SJSA1 (cell line): ENCODE results near the gene PDZD2. TPM values are rescaled to one million over a fixed set of nuclear protein-coding genes. Genes with fewer than 3 reads are reported as not detected.
A peak's percentile ranks its signal among the peaks of the same experiment; 100 is the strongest.
"Not testable (repeated sequence)": the region's sequence is repeated elsewhere in the genome, so short reads cannot be mapped to it uniquely, and the experiment has no call there.

Experiments used
- DNase-seq, 2 experiments: peaks; one replicate each; pipeline ENCODE4 v3.0.0-alpha.2; 2015 to 2020; ENCODE audit warnings: low spot score in 2 of 2, low read depth in 1 of 2
- H3K27ac ChIP-seq: fragments of 250-450 bp; sonication (Bioruptor Pico); 2 replicates; pipeline ENCODE4 v1.5.1; 2020; ENCODE audit warnings: mild to moderate bottlenecking, moderate library complexity
- H3K27me3 ChIP-seq: fragments of 250-450 bp; sonication (Bioruptor Pico); replicated peaks from 2 replicates; pipeline ENCODE4 v1.5.1; 2020; ENCODE audit warnings: mild to moderate bottlenecking, moderate library complexity
- H3K36me3 ChIP-seq: fragments of 250-450 bp; sonication (Bioruptor Pico); 2 replicates; pipeline ENCODE4 v1.5.1; 2020; ENCODE audit warnings: mild to moderate bottlenecking
- H3K4me1 ChIP-seq: fragments of 250-450 bp; sonication (Bioruptor Pico); replicated peaks from 2 replicates; pipeline ENCODE4 v1.6.1; 2021; ENCODE audit warnings: mild to moderate bottlenecking
- H3K4me3 ChIP-seq: fragments of 250-450 bp; sonication (Bioruptor Pico); 2 replicates; pipeline ENCODE4 v1.5.1; 2020; ENCODE audit warnings: mild to moderate bottlenecking
- H3K9me3 ChIP-seq: fragments of 250-450 bp; sonication (Bioruptor Pico); replicated peaks from 2 replicates; pipeline ENCODE4 v1.5.1; 2020; ENCODE audit warnings: mild to moderate bottlenecking
- total RNA-seq: library from RNA; depleted of rRNA; stranded (reverse); fragments of >200 nt; shearing (Covaris generic); gene quantifications from 2 replicates; pipeline ENCODE4 v1.2.3, GENCODE V29; 2014

PDZD2 gene
- total RNA-seq, 1 experiment from 2014 or later, result 0.16 TPM

DNA sequence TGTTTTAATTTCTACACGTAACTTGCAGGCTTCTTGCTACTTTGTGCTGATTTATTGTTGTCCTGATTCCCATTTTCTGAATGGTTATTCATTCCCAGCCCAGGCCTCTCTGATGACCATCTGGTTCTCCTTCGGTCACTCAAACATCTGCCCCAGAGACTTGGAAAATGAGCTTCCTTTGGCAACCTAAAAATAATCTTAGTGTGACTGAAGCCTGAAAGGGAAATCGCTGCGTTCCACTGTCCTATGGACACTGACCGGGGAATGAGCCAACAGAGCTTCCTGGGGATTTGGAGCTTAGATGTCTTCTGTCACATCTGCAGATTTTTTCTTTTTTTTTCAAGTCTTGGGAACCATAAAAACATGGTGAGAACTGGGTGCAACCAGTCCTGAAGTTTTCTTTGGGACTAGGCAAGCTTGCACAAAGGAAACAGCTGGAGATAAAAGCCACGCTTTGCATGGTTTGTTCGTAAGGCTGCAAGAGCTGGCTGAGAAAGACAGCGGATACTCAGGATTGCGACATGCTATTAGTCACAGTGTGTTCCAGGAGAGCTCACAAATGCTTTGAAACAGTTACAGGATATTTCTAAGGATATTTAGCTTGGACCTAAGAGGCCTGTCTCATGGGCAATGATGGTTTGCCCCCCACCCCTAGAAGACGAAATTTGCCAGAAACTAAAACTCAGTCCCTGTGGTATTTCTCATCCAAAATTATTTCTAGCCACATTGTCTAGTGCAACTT, 389.0 kb downstream of the PDZD2 start:
- H3K27me3 ChIP-seq, result no peaks in the 10 kb centered on the region
- no peaks in the 10 kb centered on the region for H3K9me3 ChIP-seq
- peak; percentile 9 to 48 for DNase-seq
- peaks cover 3% of the 10 kb centered on the region for H3K4me1 ChIP-seq
- no peaks in the 10 kb centered on the region for H3K36me3 ChIP-seq
- no peak overlapping the region for H3K27ac ChIP-seq
- no peak overlapping the region for H3K4me3 ChIP-seq

DNA sequence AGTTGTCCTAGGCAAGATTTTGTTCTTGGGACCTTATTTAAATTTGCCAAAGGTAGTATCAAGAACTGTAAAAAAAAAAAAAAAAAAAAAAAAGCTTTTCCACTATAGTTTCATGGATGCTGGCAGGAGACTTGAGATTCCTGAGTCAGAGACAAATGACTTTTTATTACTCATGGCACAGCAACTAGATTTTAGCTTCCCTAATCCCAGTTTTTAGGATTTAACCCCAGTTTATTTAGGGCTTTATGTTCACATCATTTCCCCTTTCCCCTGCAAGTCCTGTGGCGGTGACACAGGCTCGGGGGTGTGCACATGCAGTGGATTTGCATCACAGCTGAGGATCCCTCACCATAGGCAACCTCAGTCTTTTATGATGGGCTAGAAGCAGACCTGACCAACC, 390.3 kb downstream of the PDZD2 start:
- H3K27me3 ChIP-seq, result no peaks in the 10 kb centered on the region
- DNase-seq, result no peak
- no peak overlapping the region for H3K4me3 ChIP-seq
- no peak overlapping the region for H3K27ac ChIP-seq
- H3K9me3 ChIP-seq, result no peaks in the 10 kb centered on the region
- H3K4me1 ChIP-seq, result peaks cover 10% of the 10 kb centered on the region
- no peaks in the 10 kb centered on the region for H3K36me3 ChIP-seq

DNA sequence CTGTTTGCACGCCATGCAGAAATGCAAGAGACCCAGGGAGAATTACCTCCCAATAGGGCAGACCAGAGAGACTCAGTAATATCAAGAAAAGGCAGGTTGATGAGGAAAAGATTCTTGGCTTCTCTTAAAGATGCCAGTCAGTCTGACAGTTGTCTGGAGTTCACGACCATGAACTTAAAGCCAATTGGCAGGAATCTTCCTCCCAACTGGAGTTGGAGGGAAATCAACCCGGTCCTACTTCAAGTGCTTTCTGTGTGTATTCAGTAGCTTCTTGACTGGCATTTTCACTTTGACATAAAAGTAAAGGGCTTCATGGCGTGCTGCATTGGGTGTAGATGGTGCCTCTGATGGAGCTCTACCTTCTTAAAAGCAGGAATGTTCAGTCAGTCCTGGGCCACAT, 390.9 kb downstream of the PDZD2 start:
- Histone ChIP-seq H3K9me3 (no peaks in the 10 kb centered on the region), H3K4me1 (peaks cover 10% of the 10 kb centered on the region), H3K36me3 (no peaks in the 10 kb centered on the region), H3K4me3 (no peak overlapping the region), H3K27me3 (no peaks in the 10 kb centered on the region), H3K27ac (no peak overlapping the region)
- DNase-seq, result no peak

DNA sequence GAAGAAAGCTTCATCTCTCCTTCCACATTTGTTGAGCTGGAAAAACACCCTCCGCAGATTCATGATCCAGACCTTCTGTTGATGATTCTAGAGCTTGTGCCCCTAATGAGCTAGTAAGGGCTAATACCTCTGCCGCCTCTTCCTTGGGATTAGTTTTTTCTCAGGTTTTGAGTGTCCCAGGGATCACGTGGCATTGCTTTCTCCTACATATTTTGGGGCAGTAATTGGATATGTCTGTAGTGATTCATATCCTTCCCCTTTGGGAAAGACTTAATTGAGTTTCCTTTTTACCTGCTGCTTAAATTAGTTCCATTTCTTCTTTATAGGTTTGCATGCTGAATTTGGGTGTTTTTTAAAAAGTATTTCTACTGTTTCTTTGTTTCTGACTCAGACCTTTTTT, 391.3 kb downstream of the PDZD2 start:
- Histone ChIP-seq H3K9me3 (no peaks in the 10 kb centered on the region), H3K4me3 (no peak overlapping the region), H3K27ac (no peak overlapping the region), H3K36me3 (no peaks in the 10 kb centered on the region), H3K27me3 (no peaks in the 10 kb centered on the region), H3K4me1 (peaks cover 10% of the 10 kb centered on the region)
- DNase-seq, result no peak

DNA sequence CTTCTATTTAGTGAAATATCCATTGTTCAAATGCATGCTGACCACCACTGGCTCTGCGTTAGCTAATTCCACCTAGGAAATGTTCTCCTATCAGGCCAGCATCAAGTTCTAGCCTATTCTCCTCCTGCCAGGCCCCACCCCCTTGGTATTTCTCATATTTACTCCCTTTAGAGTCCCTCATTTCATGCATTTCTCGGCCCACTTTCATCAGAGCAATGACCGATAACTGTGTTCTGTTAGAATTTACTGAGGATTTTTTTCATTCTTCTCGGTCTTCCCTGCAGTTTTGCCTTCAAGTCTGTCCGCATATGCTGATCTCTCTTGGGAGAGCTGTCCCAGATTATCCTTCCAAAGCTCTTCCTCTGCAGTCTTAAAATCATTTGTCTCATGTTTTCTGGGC, 391.8 kb downstream of the PDZD2 start:
- no peak overlapping the region for H3K27ac ChIP-seq
- DNase-seq, result no peak
- H3K36me3 ChIP-seq, result no peaks in the 10 kb centered on the region
- no peaks in the 10 kb centered on the region for H3K27me3 ChIP-seq
- peaks cover 10% of the 10 kb centered on the region for H3K4me1 ChIP-seq
- H3K9me3 ChIP-seq, result no peaks in the 10 kb centered on the region
- no peak overlapping the region for H3K4me3 ChIP-seq

DNA sequence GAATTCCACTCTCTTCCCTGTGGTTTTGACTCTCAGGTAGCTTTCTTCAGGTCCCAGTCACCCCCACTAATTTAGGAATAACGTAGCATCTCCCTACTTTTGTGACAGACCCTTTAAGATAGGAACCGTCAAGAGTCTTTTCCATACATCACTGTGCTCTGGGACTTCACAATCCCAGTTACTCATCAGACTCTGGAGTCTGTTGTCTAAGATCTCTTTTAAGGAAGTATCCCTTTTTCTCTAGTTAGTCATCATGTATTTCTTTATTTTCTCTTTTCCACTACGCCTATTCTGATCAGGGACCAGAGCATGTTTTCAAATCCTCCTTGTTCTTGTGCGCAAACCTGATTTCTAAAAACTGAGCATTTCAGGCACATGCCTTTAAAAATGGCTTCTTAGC, 392.2 kb downstream of the PDZD2 start:
- peaks cover 10% of the 10 kb centered on the region for H3K4me1 ChIP-seq
- H3K27me3 ChIP-seq, result no peaks in the 10 kb centered on the region
- H3K4me3 ChIP-seq, result no peak overlapping the region
- H3K9me3 ChIP-seq, result no peaks in the 10 kb centered on the region
- no peak overlapping the region for H3K27ac ChIP-seq
- no peak for DNase-seq
- no peaks in the 10 kb centered on the region for H3K36me3 ChIP-seq

DNA sequence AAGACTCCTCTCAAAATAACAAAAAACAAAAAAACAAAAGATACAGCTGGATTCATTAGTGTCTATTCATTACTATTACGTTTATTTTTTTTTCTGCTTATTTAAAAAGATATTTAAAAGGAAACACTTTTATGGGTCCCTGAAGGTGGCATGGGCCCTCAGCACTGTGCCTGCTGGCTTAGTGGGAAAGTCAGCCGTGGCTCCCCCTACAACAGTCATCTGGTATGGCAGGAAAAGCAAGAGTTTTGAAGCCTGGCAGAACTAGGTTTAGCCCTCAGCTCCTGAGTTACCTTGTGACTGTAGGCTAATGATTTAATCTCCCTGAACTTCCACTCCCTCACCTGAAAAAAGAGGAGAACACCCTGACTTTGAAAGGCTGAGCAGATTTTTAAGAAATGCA, 399.6 kb downstream of the PDZD2 start:
- Histone ChIP-seq H3K27ac (no peak overlapping the region), H3K4me1 (peaks cover under 1% of the 10 kb centered on the region; the same call in 1 of the 2 replicates), H3K27me3 (no peaks in the 10 kb centered on the region), H3K4me3 (no peak overlapping the region), H3K9me3 (no peaks in the 10 kb centered on the region), H3K36me3 (no peaks in the 10 kb centered on the region)
- no peak for DNase-seq

DNA sequence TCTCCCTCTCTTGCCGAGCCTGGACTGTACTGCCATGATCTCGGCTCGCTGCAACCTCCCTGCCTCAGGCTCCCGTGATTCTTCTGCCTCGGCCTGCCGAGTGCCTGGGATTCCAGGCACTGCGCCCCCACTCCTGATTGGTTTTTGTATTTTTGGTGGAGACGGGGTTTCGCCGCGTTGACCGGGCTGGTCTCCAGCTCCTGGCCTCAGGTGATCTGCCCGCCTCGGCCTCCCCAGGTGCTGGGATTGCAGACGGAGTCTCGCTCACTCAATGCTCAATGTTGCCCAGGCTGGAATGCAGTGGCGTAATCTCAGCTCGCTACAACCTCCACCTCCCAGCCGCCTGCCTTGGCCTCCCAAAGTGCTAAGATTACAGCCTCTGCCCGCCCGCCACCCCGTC, 400.2 kb downstream of the PDZD2 start:
- not testable (repeated sequence) for DNase-seq, H3K4me3 ChIP-seq, H3K27me3 ChIP-seq, H3K9me3 ChIP-seq, H3K27ac ChIP-seq, H3K36me3 ChIP-seq, H3K4me1 ChIP-seq

DNA sequence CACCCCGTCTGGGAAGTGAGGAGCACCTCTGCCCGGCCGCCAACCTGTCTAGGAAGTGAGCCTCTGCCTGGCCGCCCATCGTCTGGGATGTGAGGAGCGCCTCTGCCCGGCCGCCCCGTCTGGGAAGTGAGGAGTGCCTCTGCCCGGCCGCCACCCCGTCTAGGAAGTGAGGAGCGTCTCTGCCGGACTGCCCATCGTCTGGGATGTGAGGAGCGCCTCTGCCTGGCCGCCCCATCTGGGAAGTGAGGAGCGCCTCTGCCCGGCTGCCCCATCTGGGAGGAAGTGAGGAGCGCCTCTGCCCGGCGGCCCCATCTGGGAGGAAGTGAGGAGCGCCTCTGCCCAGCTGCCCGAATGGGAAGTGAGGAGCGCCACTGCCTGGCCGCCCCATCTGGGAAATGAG, 400.7 kb downstream of the PDZD2 start:
- H3K4me3 ChIP-seq, H3K36me3 ChIP-seq, H3K27ac ChIP-seq, DNase-seq, H3K4me1 ChIP-seq, H3K27me3 ChIP-seq, H3K9me3 ChIP-seq: not testable (repeated sequence)

DNA sequence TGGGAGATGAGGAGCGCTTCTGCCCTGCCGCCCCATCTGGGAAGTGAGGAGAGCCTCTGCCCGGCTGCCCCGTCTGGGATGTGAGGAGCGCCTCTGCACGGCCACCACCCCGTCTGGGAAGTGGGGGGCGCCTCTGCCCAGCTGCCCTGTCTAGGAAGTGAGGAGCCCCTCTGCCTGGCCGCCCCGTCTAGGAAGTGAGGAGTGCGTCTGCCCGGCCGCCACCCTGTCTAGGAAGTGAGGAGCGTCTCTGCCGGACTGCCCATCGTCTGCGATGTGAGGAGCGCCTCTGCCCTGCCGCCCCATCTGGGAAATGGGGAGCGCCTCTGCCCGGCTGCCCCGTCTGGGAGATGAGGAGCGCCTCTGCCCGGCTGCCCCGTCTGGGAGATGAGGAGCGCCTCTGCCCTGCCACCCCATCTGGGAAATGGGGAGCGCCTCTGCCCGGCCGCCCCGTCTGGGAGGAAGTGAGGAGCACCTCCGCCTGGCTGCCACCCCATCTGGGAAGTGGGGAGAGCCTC, 401.3 kb downstream of the PDZD2 start:
- not testable (repeated sequence) for H3K9me3 ChIP-seq, H3K4me1 ChIP-seq, H3K27me3 ChIP-seq, H3K27ac ChIP-seq, H3K4me3 ChIP-seq, H3K36me3 ChIP-seq, DNase-seq

DNA sequence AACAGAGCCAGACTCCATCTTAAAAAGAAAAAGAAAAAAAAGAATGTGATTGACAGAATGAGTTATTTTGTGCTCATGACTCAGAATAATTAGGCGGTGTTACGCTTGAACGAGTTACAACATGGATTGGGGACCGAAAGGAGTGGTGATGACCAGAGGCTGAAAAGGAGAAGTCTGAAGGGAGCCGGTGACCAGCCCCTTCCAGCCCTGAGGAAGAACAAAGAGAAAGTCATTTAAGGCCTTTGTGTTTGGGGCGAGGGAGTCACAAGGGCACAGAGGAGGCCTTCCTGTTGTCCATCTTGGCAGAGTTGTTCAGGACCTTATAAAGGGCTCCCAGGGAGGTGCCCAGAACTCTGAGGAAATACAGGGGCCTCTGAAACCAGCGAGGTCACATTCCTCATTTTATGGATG, 403.6 kb downstream of the PDZD2 start:
- no peak overlapping the region for H3K4me3 ChIP-seq
- DNase-seq, result no peak
- no peak overlapping the region for H3K27ac ChIP-seq
- H3K36me3 ChIP-seq, result no peaks in the 10 kb centered on the region
- H3K27me3 ChIP-seq, result no peaks in the 10 kb centered on the region
- no peaks in the 10 kb centered on the region for H3K9me3 ChIP-seq
- peaks cover 10% of the 10 kb centered on the region; the same call in 1 of the 2 replicates for H3K4me1 ChIP-seq

DNA sequence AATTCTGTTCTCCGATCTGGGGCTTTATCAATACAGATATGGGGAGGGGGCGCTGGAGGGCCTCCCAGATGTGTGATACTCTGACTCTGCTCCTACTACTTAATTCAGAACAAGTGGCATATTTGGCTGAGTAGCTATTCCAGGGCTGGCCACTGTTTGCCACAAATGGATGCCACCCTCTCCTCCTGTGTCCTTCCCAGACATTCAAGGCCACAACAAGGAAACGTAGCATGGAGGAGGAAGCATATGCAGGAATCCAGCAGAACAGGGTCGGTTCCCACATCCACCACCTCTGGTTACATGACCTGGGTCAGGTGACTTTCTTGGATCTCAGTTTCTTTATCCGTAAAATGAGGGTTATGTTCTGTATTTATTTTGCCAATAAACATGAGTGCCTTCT, 404.2 kb downstream of the PDZD2 start:
- Histone ChIP-seq H3K4me3 (no peak overlapping the region), H3K27me3 (no peaks in the 10 kb centered on the region), H3K9me3 (no peaks in the 10 kb centered on the region), H3K36me3 (no peaks in the 10 kb centered on the region), H3K27ac (no peak overlapping the region), H3K4me1 (peaks cover 12% of the 10 kb centered on the region; the same call in 1 of the 2 replicates)
- DNase-seq, result no peak

DNA sequence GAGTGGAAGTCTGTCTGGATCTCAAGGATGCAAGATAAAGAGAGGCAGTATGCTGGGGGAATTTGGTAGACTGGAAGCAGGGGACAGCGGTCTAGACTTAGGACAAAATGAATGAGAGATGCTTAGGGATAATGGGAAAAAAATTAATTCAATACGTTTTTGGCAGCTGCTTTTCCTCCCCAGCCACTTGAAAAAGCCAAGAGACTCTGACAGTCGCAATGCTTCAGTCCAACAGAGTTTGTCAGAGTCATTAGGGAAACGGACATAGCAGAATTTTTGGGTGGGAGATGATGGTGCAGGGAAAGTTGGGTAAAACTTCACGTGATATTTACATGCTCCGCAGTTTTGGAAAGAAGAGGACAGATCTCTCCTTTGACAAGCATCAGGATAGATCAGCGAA, 405.5 kb downstream of the PDZD2 start:
- no peaks in the 10 kb centered on the region for H3K27me3 ChIP-seq
- peaks cover 12% of the 10 kb centered on the region; the same call in 1 of the 2 replicates for H3K4me1 ChIP-seq
- H3K9me3 ChIP-seq, result no peaks in the 10 kb centered on the region
- no peak for DNase-seq
- H3K27ac ChIP-seq, result no peak overlapping the region
- H3K36me3 ChIP-seq, result no peaks in the 10 kb centered on the region
- H3K4me3 ChIP-seq, result no peak overlapping the region

DNA sequence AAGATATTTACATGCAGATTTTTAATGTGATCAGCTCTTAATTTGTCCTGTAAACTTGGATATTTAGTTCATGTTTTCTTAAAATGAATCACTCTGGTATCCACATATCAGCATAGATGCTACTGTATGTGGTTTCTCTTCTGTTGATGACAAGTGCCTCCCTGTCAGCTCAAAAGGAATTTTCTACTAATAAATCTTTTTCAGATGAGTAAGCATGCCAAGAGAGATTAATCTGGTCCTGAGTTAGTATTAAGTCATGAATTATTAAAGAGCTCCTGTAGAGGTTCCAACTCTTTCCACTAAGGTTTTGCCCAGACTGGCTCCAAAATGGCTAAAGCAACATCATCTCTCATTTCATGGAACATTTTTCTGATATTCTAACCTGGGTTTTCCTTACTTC, 406.0 kb downstream of the PDZD2 start:
- DNase-seq, result peak in 1 of 2 experiments; percentile 19
- Histone ChIP-seq H3K27me3 (no peaks in the 10 kb centered on the region), H3K4me3 (no peak overlapping the region), H3K27ac (no peak overlapping the region), H3K4me1 (peaks cover 12% of the 10 kb centered on the region; the same call in 1 of the 2 replicates), H3K9me3 (no peaks in the 10 kb centered on the region), H3K36me3 (no peaks in the 10 kb centered on the region)

DNA sequence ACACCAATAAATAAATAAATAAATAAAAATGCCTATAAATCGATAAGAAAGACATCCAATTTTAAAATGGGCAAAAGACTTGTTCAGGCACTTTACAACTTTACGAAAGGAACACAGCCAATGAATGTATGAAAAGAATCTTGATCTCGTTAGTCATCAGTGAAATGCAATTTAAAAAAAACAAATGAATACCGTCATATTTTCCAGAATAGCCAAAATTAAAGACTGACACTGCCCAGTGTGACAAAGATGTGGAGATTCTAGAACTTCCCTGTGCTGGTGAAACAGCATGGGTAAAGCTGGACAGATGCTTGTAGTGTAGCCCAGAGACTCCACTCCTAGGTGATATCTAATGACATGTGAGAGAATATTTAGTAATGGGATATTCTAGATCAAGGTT, 408.1 kb downstream of the PDZD2 start:
- Histone ChIP-seq H3K27me3 (no peaks in the 10 kb centered on the region), H3K36me3 (no peaks in the 10 kb centered on the region), H3K4me3 (no peak overlapping the region), H3K9me3 (no peaks in the 10 kb centered on the region), H3K27ac (no peak overlapping the region), H3K4me1 (peaks cover 12% of the 10 kb centered on the region; the same call in 1 of the 2 replicates)
- no peak for DNase-seq
